ENCODE measurements around the gene PAOX. TPM values are rescaled to one million over a fixed set of nuclear protein-coding genes. Genes with fewer than 3 reads are reported as not detected.
"Not testable (repeated sequence)": the region's sequence is repeated elsewhere in the genome, so short reads cannot be mapped to it uniquely, and the experiment has no call there.

PAOX gene
- total RNA-seq, 1 donor from 2014 or later = 16.9 TPM

DNA sequence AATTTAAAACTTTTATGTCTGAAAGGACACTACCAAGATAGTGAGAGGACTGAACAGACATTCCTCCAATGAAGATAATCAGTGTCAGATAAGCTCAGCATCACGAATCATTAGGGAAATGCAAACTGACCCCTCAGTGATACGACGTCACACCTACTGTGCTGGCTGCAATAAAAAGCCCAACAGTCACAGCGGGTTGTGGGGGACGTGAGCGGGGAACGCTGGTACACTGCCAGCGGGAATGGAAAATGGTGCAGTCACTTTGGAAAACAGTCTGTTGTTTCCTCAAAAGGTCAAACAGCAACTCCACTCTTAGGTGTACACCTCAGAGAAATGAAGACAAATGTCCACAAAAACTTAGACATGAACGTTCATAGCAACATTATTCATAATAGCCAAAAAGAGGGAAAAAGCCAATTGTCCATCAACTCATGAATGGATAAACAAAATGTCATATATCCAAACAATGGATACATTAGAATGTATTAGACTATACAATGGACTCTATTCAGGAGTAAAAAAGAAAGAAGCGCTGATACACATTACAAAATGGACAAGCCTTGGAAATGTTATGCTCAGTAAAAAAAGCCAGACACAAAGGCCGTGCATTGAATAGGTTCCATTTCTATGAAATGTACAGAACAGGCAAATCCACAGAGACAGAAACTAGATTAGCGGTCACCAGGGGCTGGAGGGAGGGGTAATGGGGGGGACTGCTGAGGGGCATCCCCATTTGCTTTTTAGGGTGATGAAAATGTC, 3.5 kb upstream of the PAOX start:
- Histone ChIP-seq H3K27ac (no peak overlapping the region), H3K4me1 (peaks cover 40% of the 10 kb centered on the region), H3K9me3 (no peaks in the 10 kb centered on the region), H3K4me3 (no peak overlapping the region), H3K36me3 (peaks cover 0 to 3% of the 10 kb centered on the region in 2 donors), H3K27me3 (no peaks in the 10 kb centered on the region)
- TF ChIP-seq POLR2AphosphoS5 (IDR thresholded peaks at IDR 0.05; ENCODE audit: insufficient read depth in 1 of 2, low read depth in 1 of 2) (no peak), POLR2A (IDR thresholded peaks at IDR 0.05) (no peak)
- TF ChIP-seq, protein P1, sequence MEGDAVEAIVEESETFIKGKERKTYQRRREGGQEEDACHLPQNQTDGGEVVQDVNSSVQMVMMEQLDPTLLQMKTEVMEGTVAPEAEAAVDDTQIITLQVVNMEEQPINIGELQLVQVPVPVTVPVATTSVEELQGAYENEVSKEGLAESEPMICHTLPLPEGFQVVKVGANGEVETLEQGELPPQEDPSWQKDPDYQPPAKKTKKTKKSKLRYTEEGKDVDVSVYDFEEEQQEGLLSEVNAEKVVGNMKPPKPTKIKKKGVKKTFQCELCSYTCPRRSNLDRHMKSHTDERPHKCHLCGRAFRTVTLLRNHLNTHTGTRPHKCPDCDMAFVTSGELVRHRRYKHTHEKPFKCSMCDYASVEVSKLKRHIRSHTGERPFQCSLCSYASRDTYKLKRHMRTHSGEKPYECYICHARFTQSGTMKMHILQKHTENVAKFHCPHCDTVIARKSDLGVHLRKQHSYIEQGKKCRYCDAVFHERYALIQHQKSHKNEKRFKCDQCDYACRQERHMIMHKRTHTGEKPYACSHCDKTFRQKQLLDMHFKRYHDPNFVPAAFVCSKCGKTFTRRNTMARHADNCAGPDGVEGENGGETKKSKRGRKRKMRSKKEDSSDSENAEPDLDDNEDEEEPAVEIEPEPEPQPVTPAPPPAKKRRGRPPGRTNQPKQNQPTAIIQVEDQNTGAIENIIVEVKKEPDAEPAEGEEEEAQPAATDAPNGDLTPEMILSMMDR (IDR thresholded peaks at IDR 0.05) = no peak
- DNase-seq (ENCODE audit: extremely low spot score in 2 of 2) = no peak
- intact Hi-C loops (cut with DNase I) = no loop called here

DNA sequence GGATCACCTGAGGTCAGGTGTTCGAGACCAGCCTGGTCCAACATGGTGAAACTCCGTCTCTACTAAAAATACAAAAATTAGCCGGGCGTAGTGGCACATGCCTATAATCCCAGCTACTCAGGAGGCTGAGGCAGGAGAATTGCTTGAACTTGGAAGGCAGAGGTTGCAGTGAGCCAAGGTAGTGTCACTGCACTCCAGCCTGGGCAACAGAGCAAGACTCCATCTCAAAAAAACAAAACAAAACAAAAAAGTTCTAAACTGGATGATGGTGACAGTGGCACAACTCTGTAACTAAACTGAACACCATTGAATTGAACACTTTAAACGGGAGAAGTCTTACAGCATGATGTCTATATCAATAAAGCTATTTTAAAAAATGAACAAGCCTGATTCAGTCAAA, 2.9 kb upstream of the PAOX start:
- H3K9me3 ChIP-seq; H3K36me3 ChIP-seq; DNase-seq (ENCODE audit: extremely low spot score in 2 of 2); H3K27me3 ChIP-seq; H3K4me3 ChIP-seq; intact Hi-C loops (cut with DNase I); H3K27ac ChIP-seq: not testable (repeated sequence)
- peaks cover 40% of the 10 kb centered on the region for H3K4me1 ChIP-seq

DNA sequence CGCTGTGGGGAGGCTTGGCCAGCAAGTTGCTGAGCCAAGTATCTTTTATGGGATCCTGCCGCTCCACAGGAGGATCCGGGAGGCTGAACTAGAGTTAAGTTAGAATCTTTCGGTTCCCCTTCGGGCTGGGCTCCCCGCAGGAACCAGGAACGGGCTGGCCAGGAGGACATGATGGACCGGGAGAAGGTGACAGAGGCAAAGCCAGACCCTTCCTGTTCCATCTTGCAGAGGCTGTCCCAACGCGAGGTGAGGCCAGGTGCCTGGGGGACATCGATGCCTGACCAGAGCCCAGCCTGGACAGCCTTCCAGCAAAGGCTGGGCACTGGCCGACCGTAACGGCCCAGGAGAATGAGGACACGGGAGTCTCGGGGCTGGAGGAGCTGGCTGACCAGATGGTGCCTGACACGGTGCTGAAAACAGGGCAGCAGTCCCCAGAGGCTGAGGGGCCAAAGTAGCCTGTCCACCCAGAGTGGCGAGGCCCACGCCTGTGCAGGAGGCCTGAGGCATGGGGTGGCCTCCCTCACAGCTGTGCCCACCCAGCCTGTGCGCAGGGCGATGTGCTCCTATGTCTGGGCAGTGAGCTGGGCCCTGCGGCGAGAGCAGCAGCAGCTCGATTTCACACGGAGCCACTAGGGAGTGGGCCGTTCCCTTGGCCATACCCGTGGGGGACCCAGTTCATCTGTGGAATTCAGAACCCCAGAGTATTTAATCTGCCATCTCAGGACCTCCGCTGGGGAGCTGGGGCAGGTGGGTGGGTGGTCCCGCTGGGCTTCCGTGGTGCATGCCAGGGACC, 1.8 kb upstream of the PAOX start:
- no peaks in the 10 kb centered on the region for H3K9me3 ChIP-seq
- H3K27me3 ChIP-seq = no peaks in the 10 kb centered on the region
- intact Hi-C loops (cut with DNase I) = no loop called here
- no peak overlapping the region for H3K4me3 ChIP-seq
- DNase-seq (ENCODE audit: extremely low spot score in 2 of 2) = no peak
- no peaks in the 10 kb centered on the region for H3K36me3 ChIP-seq
- no peak overlapping the region for H3K27ac ChIP-seq
- H3K4me1 ChIP-seq = peaks cover 31% of the 10 kb centered on the region
- TF ChIP-seq POLR2A (IDR thresholded peaks at IDR 0.05) = no peak
- TF ChIP-seq POLR2AphosphoS5 (IDR thresholded peaks at IDR 0.05; ENCODE audit: insufficient read depth in 1 of 2, low read depth in 1 of 2) = no peak
- TF ChIP-seq, protein P1 (IDR thresholded peaks at IDR 0.05) = no peak

DNA sequence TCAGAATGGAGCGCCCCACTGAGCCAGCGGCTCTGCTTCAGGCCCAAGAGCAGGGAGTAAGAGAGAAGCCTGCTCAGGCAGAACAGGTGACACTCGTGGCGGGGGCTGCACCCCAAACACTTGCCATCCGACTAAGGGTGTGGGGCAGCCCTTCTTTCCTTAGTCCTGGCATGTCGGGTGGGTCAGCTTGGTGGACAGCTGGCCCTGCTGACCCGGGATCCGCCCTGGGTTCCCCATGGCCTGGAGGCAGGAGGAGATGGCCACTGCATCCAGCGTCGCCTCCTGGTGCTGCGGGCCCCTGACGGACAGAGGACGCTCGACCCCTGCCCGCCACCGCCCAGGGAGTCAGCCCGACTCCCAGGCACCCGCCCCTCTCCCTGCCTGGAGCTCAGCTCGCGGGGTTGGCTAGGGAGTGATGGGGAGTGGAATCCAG, 1.2 kb upstream of the PAOX start:
- peak overlapping the region; percentile 71 to 94 for H3K4me3 ChIP-seq
- TF ChIP-seq, protein P1 (IDR thresholded peaks at IDR 0.05) = no peak
- TF ChIP-seq POLR2A (IDR thresholded peaks at IDR 0.05) (no peak), POLR2AphosphoS5 (IDR thresholded peaks at IDR 0.05; ENCODE audit: insufficient read depth in 1 of 2, low read depth in 1 of 2) (no peak)
- peaks cover 26% of the 10 kb centered on the region for H3K4me1 ChIP-seq
- no peaks in the 10 kb centered on the region for H3K9me3 ChIP-seq
- peak overlapping the region; percentile 89 for H3K27ac ChIP-seq
- DNase-seq (ENCODE audit: extremely low spot score in 2 of 2) = no peak
- H3K36me3 ChIP-seq = no peaks in the 10 kb centered on the region
- intact Hi-C loops (cut with DNase I) = no loop called here
- no peaks in the 10 kb centered on the region for H3K27me3 ChIP-seq

DNA sequence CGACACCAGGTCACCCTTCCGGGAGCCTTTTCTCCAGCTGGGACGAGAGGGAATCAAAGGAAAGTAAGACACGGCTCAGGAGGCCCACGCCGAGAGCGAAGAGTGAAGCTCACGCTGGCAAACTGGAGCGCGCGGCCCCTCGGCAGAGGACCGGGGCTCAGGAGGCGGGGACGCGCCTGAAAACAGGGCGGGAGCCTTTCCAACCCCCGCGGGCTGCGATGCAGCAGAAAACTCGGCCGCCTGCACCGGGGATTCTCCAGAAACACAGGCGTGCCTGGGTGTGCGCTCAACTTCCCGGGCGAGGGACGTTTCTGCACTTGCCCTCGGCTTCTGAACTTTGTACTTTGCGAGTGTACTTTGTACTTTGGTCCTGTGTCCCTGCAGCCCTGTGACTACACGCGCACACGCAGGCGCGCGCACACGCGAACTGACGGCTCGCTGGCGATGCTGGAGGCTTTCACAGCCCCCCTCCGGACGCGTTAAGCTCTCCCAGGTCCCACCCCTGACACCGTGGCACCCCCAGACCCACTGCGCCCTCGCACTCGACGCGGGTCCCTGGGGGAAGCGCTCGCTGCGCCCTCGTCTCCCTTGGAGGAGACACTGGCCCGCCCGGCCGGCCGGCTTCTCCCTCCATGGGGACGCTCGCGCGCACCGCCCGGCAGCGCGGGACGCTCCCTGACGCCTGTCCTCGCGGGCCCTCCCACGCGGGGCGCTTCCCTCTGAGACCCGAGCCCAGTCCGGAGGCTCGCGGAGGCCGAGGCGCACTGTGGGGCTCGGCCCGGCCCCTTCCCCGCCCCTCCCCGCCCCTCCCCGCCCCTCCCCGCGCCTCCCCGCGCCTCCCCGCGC, 588 bp upstream of the PAOX start:
- peak overlapping the region; percentile 71 to 94 for H3K4me3 ChIP-seq
- peaks cover 26% of the 10 kb centered on the region for H3K4me1 ChIP-seq
- H3K36me3 ChIP-seq = no peaks in the 10 kb centered on the region
- no peaks in the 10 kb centered on the region for H3K9me3 ChIP-seq
- H3K27me3 ChIP-seq = no peaks in the 10 kb centered on the region
- peak in 1 of 2 donors; percentile 54 for TF ChIP-seq POLR2A (IDR thresholded peaks at IDR 0.05)
- TF ChIP-seq, protein P1 (IDR thresholded peaks at IDR 0.05) = no peak
- TF ChIP-seq POLR2AphosphoS5 (IDR thresholded peaks at IDR 0.05; ENCODE audit: insufficient read depth in 1 of 2, low read depth in 1 of 2) = peak in 1 of 2 donors; percentile 62
- peak overlapping the region; percentile 89 for H3K27ac ChIP-seq
- intact Hi-C loops (cut with DNase I) = no loop called here
- no peak for DNase-seq (ENCODE audit: extremely low spot score in 2 of 2)
